DOHH2 (cell line): ENCODE data around the gene DIP2B.

Experiments used
- H3F3A ChIP-seq: fragments of 200-600 bp; sonication (generic), shearing (Covaris generic); 2 replicates; pipeline ENCODE4 v1.6.0; 2016; ENCODE audit warnings: antibody characterized with exemption, mild to moderate bottlenecking; ENCODE audit not compliant: control insufficient read depth, insufficient read depth
- H3K27ac ChIP-seq: fragments of 200-600 bp; sonication (generic); 2 replicates; pipeline ENCODE4 v1.5.1; 2014; ENCODE audit warnings: low read depth, mild to moderate bottlenecking, low read length, moderate library complexity
- H3K27me3 ChIP-seq: fragments of 200-600 bp; sonication (generic); 2 replicates; pipeline ENCODE4 v1.6.1; 2014; ENCODE audit warnings: mild to moderate bottlenecking, low read length, mixed read lengths; ENCODE audit not compliant: control insufficient read depth
- H3K36me3 ChIP-seq: fragments of 200-600 bp; sonication (generic); 2 replicates; pipeline ENCODE4 v1.6.1; 2014; ENCODE audit warnings: mild to moderate bottlenecking, low read length, moderate library complexity, mixed read lengths; ENCODE audit not compliant: control insufficient read depth
- H3K4me1 ChIP-seq: fragments of 200-600 bp; sonication (generic); 2 replicates; pipeline ENCODE4 v1.6.1; 2014; ENCODE audit warnings: mild to moderate bottlenecking, low read length, mixed read lengths; ENCODE audit not compliant: control insufficient read depth
- H3K4me2 ChIP-seq: fragments of 200-600 bp; sonication (generic); 2 replicates; pipeline ENCODE4 v1.6.0; 2014; ENCODE audit warnings: mild to moderate bottlenecking, low read length, moderate library complexity
- H3K4me3 ChIP-seq: fragments of 200-600 bp; sonication (generic); 2 replicates; pipeline ENCODE4 v1.5.1; 2014; ENCODE audit warnings: mild to moderate bottlenecking, low read length, mixed read lengths
- H3K79me2 ChIP-seq: fragments of 200-600 bp; sonication (generic); 2 replicates; pipeline ENCODE4 v1.6.1; 2014; ENCODE audit warnings: mild to moderate bottlenecking, low read length, mixed read lengths; ENCODE audit not compliant: control insufficient read depth
- H3K9me2 ChIP-seq: fragments of 200-600 bp; sonication (generic); replicated peaks from 2 replicates; pipeline ENCODE4 v1.6.1; 2014; ENCODE audit warnings: mild to moderate bottlenecking, low read length, mixed read lengths; ENCODE audit not compliant: control insufficient read depth
- H3K9me3 ChIP-seq: fragments of 200-600 bp; sonication (generic); 2 replicates; pipeline ENCODE4 v1.6.1; 2014; ENCODE audit warnings: antibody characterized with exemption, low read length, mixed read lengths; ENCODE audit not compliant: control insufficient read depth, insufficient read depth
- H4K20me1 ChIP-seq: fragments of 200-600 bp; sonication (generic); 2 replicates; pipeline ENCODE4 v1.6.0; 2014; ENCODE audit warnings: low read depth, mild to moderate bottlenecking, antibody characterized with exemption, low read length, moderate library complexity; ENCODE audit not compliant: control insufficient read depth, insufficient read depth
- CTCF ChIP-seq: fragments of 200-600 bp; sonication (generic); IDR thresholded peaks from one replicate; pipeline ENCODE4 v1.5.1; 2014; ENCODE audit warnings: antibody characterized with exemption, mild to moderate bottlenecking, low read depth, low read length; ENCODE audit not compliant: poor library complexity, severe bottlenecking
- EZH2phosphoT487 ChIP-seq: fragments of 200-600 bp; sonication (generic); IDR thresholded peaks from 2 replicates; pipeline ENCODE4 v1.6.1; 2017; ENCODE audit warnings: borderline replicate concordance, mild to moderate bottlenecking, antibody characterized with exemption, low read length, moderate library complexity, mixed read lengths

The DIP2B gene

GRCh38 chr12:50642035-50642451 is 137.3 kb downstream of the DIP2B start:
- H3K27ac ChIP-seq: no peak overlapping the region
- no peaks in the 10 kb centered on the region for H3K36me3 ChIP-seq
- H3K9me2 ChIP-seq: no peaks in the 10 kb centered on the region
- no peak overlapping the region for H3K4me3 ChIP-seq
- H3K4me1 ChIP-seq: 0 out of 2 replicates have a peak, but pooled peaks cover 3% of the 10 kb centered on the region
- no peaks in the 10 kb centered on the region for H3K9me3 ChIP-seq
- H3K79me2 ChIP-seq: no peaks in the 10 kb centered on the region
- H4K20me1 ChIP-seq: no peaks in the 10 kb centered on the region
- H3K27me3 ChIP-seq: no peaks in the 10 kb centered on the region
- H3K4me2 ChIP-seq: no peak overlapping the region
- no peak for TF ChIP-seq CTCF
- no peak for TF ChIP-seq EZH2phosphoT487
- peaks cover 2% of the 10 kb centered on the region; the same call in 1 of the 2 replicates for H3F3A ChIP-seq

DNA sequence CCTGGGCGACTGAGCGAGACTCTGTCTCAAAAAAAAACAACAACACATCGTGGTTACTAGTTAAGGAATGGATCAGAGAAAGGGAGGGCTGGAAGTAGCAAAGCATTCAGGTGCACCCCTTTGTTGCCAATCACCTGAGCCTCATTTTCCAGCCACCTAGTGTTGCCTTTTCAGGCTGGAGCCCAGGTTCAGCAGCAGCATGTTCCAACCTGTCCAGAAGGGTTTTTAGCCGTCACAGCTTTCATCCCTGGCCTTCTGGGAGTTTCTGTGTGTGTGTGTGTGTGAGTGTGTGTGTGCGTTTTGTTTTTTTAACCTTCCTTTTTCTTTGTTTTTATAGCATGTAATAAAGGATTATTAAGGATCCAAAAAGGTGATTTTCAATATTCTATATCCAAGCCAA is 138.0 kb downstream of the DIP2B start:
- no peak for TF ChIP-seq CTCF
- TF ChIP-seq EZH2phosphoT487: no peak
- Histone ChIP-seq H3K79me2 (no peaks in the 10 kb centered on the region), H3K27ac (no peak overlapping the region), H3K9me2 (no peaks in the 10 kb centered on the region), H3K36me3 (no peaks in the 10 kb centered on the region), H3F3A (no peaks in the 10 kb centered on the region; the same call in 1 of the 2 replicates), H3K4me1 (0 out of 2 replicates have a peak, but pooled peaks cover under 1% of the 10 kb centered on the region), H3K9me3 (no peaks in the 10 kb centered on the region), H3K4me2 (no peak overlapping the region), H4K20me1 (no peaks in the 10 kb centered on the region), H3K4me3 (no peak overlapping the region), H3K27me3 (no peaks in the 10 kb centered on the region)

GRCh38 chr12:50647031-50647430 is 142.2 kb downstream of the DIP2B start:
- Histone ChIP-seq H3K27me3 (no peaks in the 10 kb centered on the region), H3F3A (no peaks in the 10 kb centered on the region; the same call in 1 of the 2 replicates), H3K27ac (no peak overlapping the region), H3K9me2 (no peaks in the 10 kb centered on the region), H3K79me2 (no peaks in the 10 kb centered on the region), H3K4me3 (no peak overlapping the region), H3K4me2 (no peak overlapping the region), H4K20me1 (no peaks in the 10 kb centered on the region), H3K36me3 (no peaks in the 10 kb centered on the region), H3K9me3 (no peaks in the 10 kb centered on the region), H3K4me1 (no peaks in the 10 kb centered on the region)
- TF ChIP-seq CTCF (no peak), EZH2phosphoT487 (no peak)

GRCh38 chr12:50647479-50647878 is 142.7 kb downstream of the DIP2B start:
- Histone ChIP-seq H3F3A (no peaks in the 10 kb centered on the region; the same call in 1 of the 2 replicates), H3K9me2 (no peaks in the 10 kb centered on the region), H3K79me2 (no peaks in the 10 kb centered on the region), H3K4me1 (no peaks in the 10 kb centered on the region), H3K4me3 (no peak overlapping the region), H3K9me3 (no peaks in the 10 kb centered on the region), H3K36me3 (no peaks in the 10 kb centered on the region), H3K4me2 (no peak overlapping the region), H3K27ac (no peak overlapping the region), H3K27me3 (no peaks in the 10 kb centered on the region), H4K20me1 (no peaks in the 10 kb centered on the region)
- TF ChIP-seq EZH2phosphoT487 (no peak), CTCF (no peak)
